Measurements from ENCODE around the gene THRB. TPM values are rescaled to one million over a fixed set of nuclear protein-coding genes. Genes with fewer than 3 reads are reported as not detected.
A peak's percentile ranks its signal among the peaks of the same experiment; 100 is the strongest.

Gene THRB
- total and polyA plus RNA-seq, 11 donors, result 4.8 to 28.5 (median 21.0) TPM

DNA sequence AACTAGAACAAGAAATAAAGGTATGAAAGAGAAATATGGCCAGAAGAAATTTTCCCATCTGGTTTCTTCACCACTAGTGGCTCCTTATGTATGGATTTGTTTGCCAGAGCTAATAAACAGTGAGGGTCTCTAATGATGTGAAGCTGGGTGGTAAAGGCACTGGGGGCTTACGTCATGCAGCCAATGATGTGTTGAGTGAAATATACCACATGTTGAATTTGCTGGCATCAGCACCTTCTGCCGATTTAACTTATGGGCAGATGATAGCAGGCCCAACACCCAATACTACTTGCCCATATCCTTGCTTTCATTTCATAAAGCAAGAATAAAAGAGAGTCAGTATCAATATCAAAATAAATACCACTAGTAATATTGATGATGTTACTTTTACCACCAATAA, 133.0 kb downstream of the THRB start:
- TF ChIP-seq, protein P1, sequence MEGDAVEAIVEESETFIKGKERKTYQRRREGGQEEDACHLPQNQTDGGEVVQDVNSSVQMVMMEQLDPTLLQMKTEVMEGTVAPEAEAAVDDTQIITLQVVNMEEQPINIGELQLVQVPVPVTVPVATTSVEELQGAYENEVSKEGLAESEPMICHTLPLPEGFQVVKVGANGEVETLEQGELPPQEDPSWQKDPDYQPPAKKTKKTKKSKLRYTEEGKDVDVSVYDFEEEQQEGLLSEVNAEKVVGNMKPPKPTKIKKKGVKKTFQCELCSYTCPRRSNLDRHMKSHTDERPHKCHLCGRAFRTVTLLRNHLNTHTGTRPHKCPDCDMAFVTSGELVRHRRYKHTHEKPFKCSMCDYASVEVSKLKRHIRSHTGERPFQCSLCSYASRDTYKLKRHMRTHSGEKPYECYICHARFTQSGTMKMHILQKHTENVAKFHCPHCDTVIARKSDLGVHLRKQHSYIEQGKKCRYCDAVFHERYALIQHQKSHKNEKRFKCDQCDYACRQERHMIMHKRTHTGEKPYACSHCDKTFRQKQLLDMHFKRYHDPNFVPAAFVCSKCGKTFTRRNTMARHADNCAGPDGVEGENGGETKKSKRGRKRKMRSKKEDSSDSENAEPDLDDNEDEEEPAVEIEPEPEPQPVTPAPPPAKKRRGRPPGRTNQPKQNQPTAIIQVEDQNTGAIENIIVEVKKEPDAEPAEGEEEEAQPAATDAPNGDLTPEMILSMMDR (IDR thresholded peaks at IDR 0.05), result no peak
- TF ChIP-seq POLR2A (IDR thresholded peaks at IDR 0.05), result no peak
- no peak overlapping the region for H3K27ac ChIP-seq
- intact Hi-C loops (cut with DNase I), result loop anchor here in 7 of 10 donors (2.0 to 10.0 kb wide), 6 partner anchors 123 to 223 kb away; partner anchors contain the start of gene THRB (in 4 of the 7)
- H3K4me1 ChIP-seq, result peaks cover 0 to 56% (median 26%) of the 10 kb centered on the region in 12 donors
- WGBS, 4 donors, result 71 to 79% (median 75%) methylated on average over 2 of the region's 2 CpGs
- H3K36me3 ChIP-seq, result no peaks in the 10 kb centered on the region
- no peaks in the 10 kb centered on the region for H3K9me3 ChIP-seq
- H3K27me3 ChIP-seq, result no peaks in the 10 kb centered on the region
- no peak overlapping the region for H3K4me3 ChIP-seq
- DNase-seq (no peak), ATAC-seq (no peak)

- no peak for TF ChIP-seq POLR2A (IDR thresholded peaks at IDR 0.05)
- TF ChIP-seq, protein P1 (IDR thresholded peaks at IDR 0.05), result no peak
- intact Hi-C loops (cut with DNase I), result loop anchor here in 7 of 10 donors (5.0 to 10.0 kb wide), 5 partner anchors 124 to 224 kb away; partner anchors contain the start of gene THRB (in 4 of the 7)
These were observed 133.7 kb downstream of the THRB start for GRCh38 chr3:24360957-24361356.

DNA sequence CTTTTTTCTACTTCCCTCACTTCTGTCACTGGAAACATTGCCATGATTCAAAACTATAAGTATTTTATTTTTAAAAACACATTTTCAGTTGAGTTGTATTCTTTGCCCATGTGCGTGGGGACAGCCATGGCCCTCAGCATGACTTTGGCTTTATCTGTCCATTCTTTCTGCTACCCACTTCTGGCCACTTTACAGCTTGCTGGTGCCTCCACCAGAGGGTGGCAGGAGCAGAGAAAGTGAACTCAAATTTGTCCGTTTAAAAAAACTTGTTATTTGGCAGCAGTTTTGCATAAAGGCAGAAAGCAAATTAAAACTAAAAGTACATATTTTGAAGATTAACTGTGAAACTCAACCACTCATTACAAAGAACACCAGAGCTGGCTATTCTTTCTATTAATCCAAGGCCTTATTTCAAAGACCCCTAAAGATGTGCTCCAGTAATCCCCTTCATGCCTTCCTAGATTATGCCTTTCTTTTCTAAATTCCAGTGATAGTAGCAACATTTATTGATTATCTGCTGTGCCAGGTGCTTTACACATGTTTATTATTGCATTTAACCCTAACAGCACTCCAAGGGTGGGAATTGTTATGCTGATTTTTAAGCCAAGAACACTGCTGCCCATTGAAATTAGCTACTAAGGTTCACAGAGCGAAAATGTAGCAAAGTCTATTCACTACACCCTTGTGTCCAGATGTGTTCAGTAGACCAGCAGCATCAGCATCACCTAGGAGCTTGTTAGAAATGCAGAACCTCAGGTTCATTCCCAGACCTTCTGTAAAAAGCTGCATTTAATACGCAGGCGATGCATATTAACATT, 134.8 kb downstream of the THRB start:
- intact Hi-C loops (cut with DNase I), result loop anchor here in 8 of 10 donors (5.0 to 10.0 kb wide), 6 partner anchors 125 to 225 kb away; partner anchors contain the start of gene THRB (in 5 of the 8)
- WGBS, 4 donors, result 66 to 76% (median 74%) methylated on average over 5 of the region's 5 CpGs
- TF ChIP-seq POLR2A (IDR thresholded peaks at IDR 0.05), result no peak
- TF ChIP-seq, protein P1 (IDR thresholded peaks at IDR 0.05), result peak in 5 of 12 donors; percentile 9 to 45 (median 35)
- peaks cover 0 to 5% (median 0%) of the 10 kb centered on the region in 12 donors for H3K9me3 ChIP-seq
- DNase-seq, result no peak
- no peaks in the 10 kb centered on the region for H3K36me3 ChIP-seq
- H3K4me3 ChIP-seq, result no peak overlapping the region
- H3K27ac ChIP-seq, result no peak overlapping the region
- H3K27me3 ChIP-seq, result no peaks in the 10 kb centered on the region
- H3K4me1 ChIP-seq, result peaks cover 0 to 43% (median 14%) of the 10 kb centered on the region in 12 donors
- no peak for ATAC-seq

More at GRCh38 chr3:24360957-24361356, 133.7 kb downstream of the THRB start:
- H3K36me3 ChIP-seq, result no peaks in the 10 kb centered on the region
- no peaks in the 10 kb centered on the region for H3K9me3 ChIP-seq
- no peak for DNase-seq
- no peak for ATAC-seq
- H3K4me1 ChIP-seq, result peaks cover 0 to 54% (median 24%) of the 10 kb centered on the region in 12 donors
- no peak overlapping the region for H3K27ac ChIP-seq
- no peak overlapping the region for H3K4me3 ChIP-seq
- H3K27me3 ChIP-seq, result no peaks in the 10 kb centered on the region

GRCh38 chr3:24359102-24359501, 135.5 kb downstream of the THRB start:
- intact Hi-C loops (cut with DNase I), result loop anchor here in 2 of 10 donors (5.0 to 10.0 kb wide), 2 partner anchors 133 to 216 kb away; partner anchors contain the start of gene THRB (in 1 of the 2)

More at GRCh38 chr3:24359102-24359501, 135.5 kb downstream of the THRB start:
- ATAC-seq (peak in 1 of 4 donors; percentile 22), DNase-seq (no peak)
- no peak for TF ChIP-seq POLR2A (IDR thresholded peaks at IDR 0.05)
- TF ChIP-seq, protein P1 (IDR thresholded peaks at IDR 0.05), result no peak
- Histone ChIP-seq H3K27me3 (no peaks in the 10 kb centered on the region), H3K36me3 (no peaks in the 10 kb centered on the region), H3K9me3 (peaks cover 0 to 9% (median 0%) of the 10 kb centered on the region in 12 donors), H3K4me1 (peaks cover 0 to 38% (median 11%) of the 10 kb centered on the region in 12 donors), H3K4me3 (no peak overlapping the region), H3K27ac (no peak overlapping the region)
- WGBS, 4 donors, result 71 to 94% (median 80%) methylated on average over 1 of the region's 1 CpG

All from heart left ventricle (tissue), 16 donors.